Measurements from ENCODE around the gene ITPRID2.

ITPRID2 gene

DNA sequence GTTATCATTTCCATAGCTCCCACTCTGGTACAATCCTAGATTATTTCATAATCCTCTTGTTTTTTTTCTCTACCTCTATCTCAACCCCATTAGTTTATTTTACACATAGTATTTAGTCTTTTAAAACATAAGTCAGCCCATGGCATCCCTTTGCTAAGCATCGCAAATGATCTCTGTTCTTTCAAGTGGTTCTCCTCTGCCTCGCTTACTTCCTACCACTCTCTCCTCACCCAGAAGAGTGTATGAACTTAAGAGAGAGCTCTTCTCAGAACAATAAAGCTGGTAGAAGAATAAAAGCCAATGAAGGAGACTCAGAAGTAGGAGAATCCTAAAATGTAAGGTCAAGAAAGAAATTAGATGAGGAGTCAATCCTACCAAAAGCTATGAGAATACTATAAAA, 12.2 kb upstream of the ITPRID2 start:
- no peak overlapping the region for H3K4me3 ChIP-seq (replicated peaks; ENCODE audit: low read depth, low read length)
- no peak for TF ChIP-seq CTCF (IDR thresholded peaks at IDR 0.05; ENCODE audit: low read length, missing control alignments)

GRCh38 chr2:181882246-181883020, 9.1 kb upstream of the ITPRID2 start:
- DNase-seq (ENCODE audit: low read depth): no peak
- no peak for TF ChIP-seq CTCF (IDR thresholded peaks at IDR 0.05; ENCODE audit: low read length, missing control alignments)
- no peak overlapping the region for H3K4me3 ChIP-seq (replicated peaks; ENCODE audit: low read depth, low read length)

More for the DNA sequence above, 12.2 kb upstream of the ITPRID2 start:
- no peak for DNase-seq (ENCODE audit: low read depth)

GRCh38 chr2:181884601-181885000, 6.9 kb upstream of the ITPRID2 start:
- H3K4me3 ChIP-seq (replicated peaks; ENCODE audit: low read depth, low read length): no peak overlapping the region
- no peak for TF ChIP-seq CTCF (IDR thresholded peaks at IDR 0.05; ENCODE audit: low read length, missing control alignments)
- no peak for DNase-seq (ENCODE audit: low read depth)

DNA sequence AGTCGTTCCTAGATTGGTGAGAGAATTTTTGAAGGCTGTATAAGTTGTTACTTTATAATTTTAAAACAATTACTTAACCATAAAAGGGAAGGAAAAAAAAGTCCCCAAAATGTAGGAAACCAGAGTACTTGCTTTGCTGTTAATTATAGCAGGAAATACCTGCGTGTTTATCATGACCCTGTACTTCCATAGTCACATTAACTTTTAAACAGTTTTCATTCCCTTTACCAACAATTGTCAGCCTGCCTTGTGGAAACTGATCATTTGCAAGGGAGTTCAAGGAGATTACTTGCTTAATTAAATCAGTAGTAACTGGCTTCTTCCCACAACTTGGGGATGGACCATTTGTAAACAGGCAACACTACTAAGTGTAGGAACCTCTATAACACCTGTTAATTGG, 6.4 kb upstream of the ITPRID2 start:
- H3K4me3 ChIP-seq (replicated peaks; ENCODE audit: low read depth, low read length): no peak overlapping the region
- no peak for TF ChIP-seq CTCF (IDR thresholded peaks at IDR 0.05; ENCODE audit: low read length, missing control alignments)
- DNase-seq (ENCODE audit: low read depth): no peak

- no peak overlapping the region for H3K4me3 ChIP-seq (replicated peaks; ENCODE audit: low read depth, low read length)
- DNase-seq (ENCODE audit: low read depth): no peak
- TF ChIP-seq CTCF (IDR thresholded peaks at IDR 0.05; ENCODE audit: low read length, missing control alignments): no peak
These were observed 5.3 kb upstream of the ITPRID2 start for GRCh38 chr2:181886192-181886591.

DNA sequence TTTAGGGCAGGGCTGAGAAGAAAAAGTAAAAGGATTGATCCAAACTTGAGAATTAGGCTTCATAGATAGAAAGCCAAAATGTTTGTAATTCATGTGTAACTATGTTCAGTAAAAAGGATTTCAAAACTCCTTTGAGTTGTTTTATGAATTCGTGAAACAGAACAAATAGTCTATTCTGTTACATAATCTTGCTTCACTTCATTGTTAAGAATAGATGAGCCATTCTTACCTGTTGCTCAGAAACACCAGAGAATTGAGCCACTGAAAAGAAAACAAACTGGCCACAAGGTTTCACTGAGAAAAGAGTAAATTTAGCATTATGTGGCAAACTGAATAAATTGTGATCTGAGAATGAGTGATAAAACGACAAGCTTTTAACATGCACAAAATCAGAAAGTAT, 4.5 kb upstream of the ITPRID2 start:
- TF ChIP-seq CTCF (IDR thresholded peaks at IDR 0.05; ENCODE audit: low read length, missing control alignments): no peak
- DNase-seq (ENCODE audit: low read depth): no peak
- no peak overlapping the region for H3K4me3 ChIP-seq (replicated peaks; ENCODE audit: low read depth, low read length)

- no peak for TF ChIP-seq CTCF (IDR thresholded peaks at IDR 0.05; ENCODE audit: low read length, missing control alignments)
- no peak overlapping the region for H3K4me3 ChIP-seq (replicated peaks; ENCODE audit: low read depth, low read length)
- DNase-seq (ENCODE audit: low read depth): no peak
These were observed 1.8 kb upstream of the ITPRID2 start for GRCh38 chr2:181889776-181890175.

Data from fibroblast of pulmonary artery (primary cell).